K562 (cell line): ENCODE data around the gene SNPH. TPM values are rescaled to one million over a fixed set of nuclear protein-coding genes. Genes with fewer than 3 reads are reported as not detected.

ENCODE experiments used
- ATAC-seq: fragments of 200-7000 bp; cut with Tn5 transposase; 3 replicates; pipeline ENCODE4 v1.9.1; 2020; ENCODE audit warnings: moderate library complexity
- BruUV-seq: library from RNA; stranded (reverse); fragments of 400-500 nt; replicated peaks from 2 replicates; lab custom pipeline; 2021; lab: Mats Ljungman, UMichigan
- CTCF ChIA-PET: fragments of 300-600 bp; formaldehyde crosslinking; extraction: SDS; loops from one replicate; lab custom pipeline; 2021; ENCODE audit warnings: low intra/inter-chr PET ratio; lab: Yijun Ruan, JAX
- POLR2A ChIA-PET: fragments of 300-600, 350-650 bp; sonication (Branson Sonifier 250); formaldehyde crosslinking; extraction: SDS; loops from one replicate; lab custom pipeline; 2021; ENCODE audit warnings: antibody characterized with exemption, inconsistent platforms; lab: Yijun Ruan, JAX
- DNase-seq, 4 experiments: peaks; one replicate each; pipeline versions ENCODE4 v3.0.0 to v3.0.0-alpha.2; 2011 to 2018; ENCODE audit warnings: low spot score in 3 of 4, mixed read lengths in 3 of 4; ENCODE audit errors: extremely low read depth in 1 of 4
- FAIRE-seq: peaks from 2 replicates; lab custom pipeline; 2011; peaks lifted over from hg19 to GRCh38; lab: Jason Lieb, UNC
- H2AFZ ChIP-seq: 2 replicates; pipeline ENCODE4 v1.6.0; 2011; ENCODE audit warnings: low read depth, low read length, control low read depth, inconsistent platforms
- H3K27ac ChIP-seq: fragments of 200-600 bp; 3 replicates; pipeline ENCODE4 v1.8.0; 2011; ENCODE audit warnings: low read depth, mild to moderate bottlenecking, control low read depth, inconsistent platforms, low read length, moderate library complexity, mixed read lengths; ENCODE audit errors: extremely low read depth
- H3K27me3 ChIP-seq, 2 experiments: fragments of 300-600 bp in 1 of 2; 2 replicates in 1 of 2; 3 replicates in 1 of 2; pipeline versions ENCODE4 v1.6.0 to v1.8.0; 2011; ENCODE audit warnings: inconsistent platforms in 2 of 2, low read length in 2 of 2, mild to moderate bottlenecking in 1 of 2, mixed read lengths in 1 of 2, moderate library complexity in 1 of 2; ENCODE audit not compliant: control insufficient read depth in 2 of 2, insufficient read depth in 2 of 2
- H3K36me3 ChIP-seq: fragments of 300-600 bp; 3 replicates; pipeline ENCODE4 v1.8.0; 2011; ENCODE audit warnings: mild to moderate bottlenecking, low read length, inconsistent platforms; ENCODE audit not compliant: control insufficient read depth, insufficient read depth
- H3K4me1 ChIP-seq, 2 experiments: fragments of 200-600 bp in 1 of 2; replicated peaks in 1 of 2; 2 replicates in 1 of 2; 3 replicates in 1 of 2; pipeline versions ENCODE4 v1.5.1 to v1.8.0; 2011; ENCODE audit warnings: inconsistent platforms in 2 of 2, low read length in 2 of 2, mild to moderate bottlenecking in 1 of 2, mixed read lengths in 1 of 2, moderate library complexity in 1 of 2; ENCODE audit not compliant: control insufficient read depth in 2 of 2, insufficient read depth in 2 of 2
- H3K4me2 ChIP-seq: 2 replicates; pipeline ENCODE4 v1.6.1; 2011; ENCODE audit warnings: low read length, control low read depth, inconsistent platforms, mixed read lengths; ENCODE audit not compliant: insufficient read depth
- H3K4me3 ChIP-seq: fragments of 200-600 bp; sonication (generic), shearing (Covaris generic); 2 replicates; pipeline ENCODE4 v1.5.1; 2016; ENCODE audit warnings: control low read depth, inconsistent platforms
- H3K79me2 ChIP-seq: fragments of 200-600 bp; 3 replicates; pipeline ENCODE4 v1.8.0; 2011; ENCODE audit warnings: low read length, inconsistent platforms; ENCODE audit not compliant: control insufficient read depth, insufficient read depth
- H3K9ac ChIP-seq, 2 experiments: 2 replicates each; pipeline versions ENCODE4 v1.6.0 to v1.6.1; 2011; ENCODE audit warnings: low read depth in 2 of 2, low read length in 2 of 2, control low read depth in 1 of 2, inconsistent platforms in 1 of 2, mild to moderate bottlenecking in 1 of 2, mixed read lengths in 1 of 2; ENCODE audit not compliant: insufficient read depth in 1 of 2
- H3K9me1 ChIP-seq: one replicate; pipeline ENCODE4 v1.6.0; 2011; ENCODE audit warnings: inconsistent platforms, mild to moderate bottlenecking, low read length, moderate library complexity; ENCODE audit not compliant: control insufficient read depth, insufficient read depth
- H3K9me3 ChIP-seq: replicated peaks from 2 replicates; pipeline ENCODE4 v1.5.1; 2011; ENCODE audit warnings: low read depth, low read length, inconsistent platforms; ENCODE audit not compliant: control insufficient read depth, insufficient read depth
- H4K20me1 ChIP-seq: replicated peaks from 2 replicates; pipeline ENCODE4 v1.6.1; 2011; ENCODE audit warnings: low read length, inconsistent platforms, mixed read lengths; ENCODE audit not compliant: control insufficient read depth, insufficient read depth
- PKNOX1 ChIP-seq: fragments of 450-650 bp; IDR thresholded peaks from 2 replicates; pipeline ENCODE4 v1.6.1; 2016
- ZBTB9 ChIP-seq: fragments of 450-650 bp; formaldehyde crosslinking; IDR thresholded peaks from 2 replicates; pipeline ENCODE4 v1.4.0; 2020; ENCODE audit warnings: mild to moderate bottlenecking, moderate library complexity
- WGBS: fragments of 100-300 bp; shearing (Covaris generic); methylation state at CpG from one replicate; pipeline ENCODE4 v1.1.6; 2016; ENCODE audit warnings: low coverage, mixed read lengths; ENCODE audit not compliant: insufficient coverage; ENCODE audit errors: missing lambda C conversion rate; 5-methylcytosine and 5-hydroxymethylcytosine counted together
- in situ Hi-C: fragments of 300-500 bp; cut with MboI; formaldehyde crosslinking; loops from 4 replicates; pipeline ENCODE4 v1.15.0; 2018; ENCODE audit warnings: inconsistent platforms, mixed read lengths
- intact Hi-C: fragments of 100-400 bp; cut with micrococcal nuclease; formaldehyde crosslinking; loops from 2 replicates; pipeline ENCODE4 v1.14.2; 2022
- polyA plus RNA-seq, 8 experiments: library from polyadenylated mRNA; depleted of rRNA in 4 of 8; stranded (reverse) in 5 of 8; unstranded in 3 of 8; fragments of >200 nt; fragmentation: Nextera tagmentation in 2 of 8; fragmentation: Illumina TruSeq in 1 of 8; extraction: Ambion mirVana in 2 of 8; extraction: Trizol in 1 of 8; gene quantifications; 2 replicates each; pipeline versions ENCODE4 v1.2.1 to v1.2.3, GENCODE V29; 2011 to 2014; ENCODE audit warnings: inconsistent platforms in 1 of 8, missing spikeins in 1 of 8
- total RNA-seq, 7 experiments: library from RNA; depleted of rRNA in 6 of 7; stranded (reverse); fragments of >200 nt in 6 of 7; fragmentation: Illumina TruSeq in 2 of 7; extraction: Trizol in 2 of 7; gene quantifications; 2 replicates each; pipeline versions ENCODE4 v1.2.1 to v1.2.3, GENCODE V29; 2011 to 2021; ENCODE audit warnings: low replicate concordance in 1 of 7

SNPH gene
- total and polyA plus RNA-seq, 9 of the 15 experiments (the other 6 are each of a cell fraction or from before 2014, with no cell fraction given), result 0.03 to 4.2 (median 1.4) TPM

GRCh38 chr20:1292620-1293019 lies 26.5 kb downstream of the SNPH start:
- no peaks in the 10 kb centered on the region for H3K9me1 ChIP-seq
- H2AFZ ChIP-seq, result no peak overlapping the region
- H3K27ac ChIP-seq, result no peak overlapping the region
- intact Hi-C loops (no loop called here), in situ Hi-C loops (no loop called here)
- no peak overlapping the region for H3K4me3 ChIP-seq
- no peak overlapping the region for H3K9ac ChIP-seq
- ChIA-PET CTCF (no interaction called here), POLR2A (interaction anchor here (0.6 kb wide), 1 partner anchor 166 kb away, joined by 3 read pairs; no protein-coding TSS in a partner anchor)
- peaks cover 0 to 6% of the 10 kb centered on the region in 2 experiments; a peak in 1 of 5 replicates for H3K4me1 ChIP-seq
- peaks cover 3% of the 10 kb centered on the region; the same call in 1 of the 2 replicates for H4K20me1 ChIP-seq
- H3K9me3 ChIP-seq, result no peaks in the 10 kb centered on the region
- H3K79me2 ChIP-seq, result no peaks in the 10 kb centered on the region
- peak; percentile 80 for TF ChIP-seq PKNOX1
- TF ChIP-seq ZBTB9, result no peak
- no peak for DNase-seq
- 0% methylated on average over 1 of the region's 1 CpG for WGBS
- H3K4me2 ChIP-seq, result no peak overlapping the region
- FAIRE-seq, result no peak
- no peaks in the 10 kb centered on the region; the same call in 2 of the 3 replicates for H3K36me3 ChIP-seq
- H3K27me3 ChIP-seq, result no peaks in the 10 kb centered on the region
- ATAC-seq, result no peak
- BruUV-seq, result no TSS peak
